BJ (cell line): ENCODE data around the gene SLC22A13. TPM values are rescaled to one million over a fixed set of nuclear protein-coding genes. Genes with fewer than 3 reads are reported as not detected.

ENCODE experiments used
- CTCF ChIA-PET: fragments of 350-600 bp; formaldehyde crosslinking; extraction: SDS; loops from one replicate; lab custom pipeline; 2021; ENCODE audit warnings: antibody characterized with exemption, inconsistent platforms; lab: Yijun Ruan, JAX
- POLR2A ChIA-PET: fragments of 300-600 bp; sonication (Branson Sonifier 250); formaldehyde crosslinking; extraction: SDS; loops from one replicate; lab custom pipeline; 2021; ENCODE audit warnings: antibody characterized with exemption; lab: Charles Lee
- DNase-seq: peaks from one replicate; pipeline ENCODE4 v3.0.0-alpha.2; 2011; ENCODE audit warnings: low read depth
- H3K27me3 ChIP-seq: 2 replicates; pipeline ENCODE4 v1.6.0; 2011; ENCODE audit warnings: low read length; ENCODE audit not compliant: control insufficient read depth, insufficient read depth
- H3K36me3 ChIP-seq: 2 replicates; pipeline ENCODE4 v1.5.1; 2011; ENCODE audit warnings: low read length; ENCODE audit not compliant: control insufficient read depth, insufficient read depth
- H3K4me3 ChIP-seq: 2 replicates; pipeline ENCODE4 v1.5.1; 2011; ENCODE audit warnings: low read depth, mild to moderate bottlenecking, control low read depth, low read length
- polyA plus RNA-seq: library from polyadenylated mRNA; depleted of rRNA; stranded (reverse); fragments of >200 nt; gene quantifications from 2 replicates; pipeline ENCODE4 v1.2.3, GENCODE V29; 2011
- TF ChIP-seq, protein P1 (sequence below): IDR thresholded peaks from 2 replicates; pipeline ENCODE4 v1.5.1; 2011; ENCODE audit warnings: low read depth, mild to moderate bottlenecking, control low read depth, inconsistent platforms, low read length, moderate library complexity; ENCODE audit not compliant: insufficient read depth

Gene SLC22A13
- polyA plus RNA-seq, 1 experiment = 0.13 TPM

DNA sequence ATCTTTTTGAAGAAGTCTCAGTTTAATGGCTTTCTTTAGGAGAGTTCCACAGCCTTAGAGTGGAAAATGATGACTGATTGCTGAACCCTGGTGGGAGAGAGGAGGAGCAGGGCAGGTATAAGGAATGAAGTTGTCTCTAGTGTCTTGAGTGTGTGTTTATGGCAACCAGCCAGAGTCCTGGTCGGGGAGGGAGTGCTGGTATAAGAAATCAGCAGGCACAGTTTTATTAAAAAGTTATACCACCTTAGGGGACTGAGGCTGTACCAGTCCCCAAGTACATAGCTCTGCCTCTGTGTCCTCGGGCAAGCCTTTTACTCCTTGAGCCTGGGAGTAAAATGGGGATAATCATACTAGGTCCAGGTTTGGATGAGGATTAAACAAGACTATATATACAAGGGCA is 46.3 kb downstream of the SLC22A13 start:
- H3K36me3 ChIP-seq = no peaks in the 10 kb centered on the region
- H3K27me3 ChIP-seq = no peaks in the 10 kb centered on the region
- H3K4me3 ChIP-seq = no peak overlapping the region
- DNase-seq = no peak
- ChIA-PET POLR2A (no interaction called here), CTCF (interaction anchor here (1.0 to 1.4 kb wide), 2 partner anchors 14 to 16 kb away, joined by 3 read pairs; no protein-coding TSS in a partner anchor)
- TF ChIP-seq, protein P1, sequence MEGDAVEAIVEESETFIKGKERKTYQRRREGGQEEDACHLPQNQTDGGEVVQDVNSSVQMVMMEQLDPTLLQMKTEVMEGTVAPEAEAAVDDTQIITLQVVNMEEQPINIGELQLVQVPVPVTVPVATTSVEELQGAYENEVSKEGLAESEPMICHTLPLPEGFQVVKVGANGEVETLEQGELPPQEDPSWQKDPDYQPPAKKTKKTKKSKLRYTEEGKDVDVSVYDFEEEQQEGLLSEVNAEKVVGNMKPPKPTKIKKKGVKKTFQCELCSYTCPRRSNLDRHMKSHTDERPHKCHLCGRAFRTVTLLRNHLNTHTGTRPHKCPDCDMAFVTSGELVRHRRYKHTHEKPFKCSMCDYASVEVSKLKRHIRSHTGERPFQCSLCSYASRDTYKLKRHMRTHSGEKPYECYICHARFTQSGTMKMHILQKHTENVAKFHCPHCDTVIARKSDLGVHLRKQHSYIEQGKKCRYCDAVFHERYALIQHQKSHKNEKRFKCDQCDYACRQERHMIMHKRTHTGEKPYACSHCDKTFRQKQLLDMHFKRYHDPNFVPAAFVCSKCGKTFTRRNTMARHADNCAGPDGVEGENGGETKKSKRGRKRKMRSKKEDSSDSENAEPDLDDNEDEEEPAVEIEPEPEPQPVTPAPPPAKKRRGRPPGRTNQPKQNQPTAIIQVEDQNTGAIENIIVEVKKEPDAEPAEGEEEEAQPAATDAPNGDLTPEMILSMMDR = no peak

DNA sequence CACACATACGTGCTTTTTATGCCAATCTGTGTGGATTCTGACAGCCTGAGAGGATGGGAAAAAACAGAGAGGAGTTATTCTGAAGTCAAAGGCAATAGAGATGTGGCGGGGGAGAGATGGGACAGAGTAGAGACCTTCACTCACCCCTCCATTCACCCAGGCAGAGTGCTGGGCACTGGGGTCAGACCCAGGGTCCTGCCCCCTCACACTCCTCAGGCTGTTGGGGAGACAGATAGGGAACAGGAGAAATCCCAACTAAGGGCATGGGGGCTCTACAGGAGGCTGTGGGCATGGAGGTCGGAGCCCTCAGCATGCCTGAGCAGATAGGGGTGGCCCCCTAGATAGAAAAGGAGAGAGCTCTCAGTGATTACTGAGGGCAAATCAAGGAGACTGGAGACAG is 46.7 kb downstream of the SLC22A13 start:
- POLR2A ChIA-PET = no interaction called here
- CTCF ChIA-PET = interaction anchor here (1.0 to 1.4 kb wide), 2 partner anchors 14 to 16 kb away, joined by 3 read pairs; no protein-coding TSS in a partner anchor
- TF ChIP-seq, protein P1 = no peak

DNA sequence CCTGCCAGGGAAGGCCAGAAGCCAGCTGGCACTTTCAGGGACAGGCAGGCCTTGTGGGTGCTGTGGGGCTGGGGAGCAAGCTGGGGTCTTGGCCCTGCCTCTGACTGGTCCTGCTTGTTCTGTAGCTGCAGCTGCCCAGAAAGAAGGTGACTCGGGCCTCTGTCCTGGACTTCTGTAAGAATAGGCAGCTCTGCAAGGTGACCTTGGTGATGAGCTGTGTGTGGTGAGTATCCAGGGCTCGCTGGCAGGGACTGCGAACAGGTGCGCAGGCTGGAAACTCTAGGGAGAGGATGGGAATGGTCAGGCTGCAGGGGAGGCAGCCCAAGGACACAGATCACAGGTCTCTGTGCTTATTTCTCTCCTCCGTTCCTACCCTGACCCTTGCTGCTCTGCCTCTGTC is 47.7 kb downstream of the SLC22A13 start:
- Histone ChIP-seq H3K27me3 (no peaks in the 10 kb centered on the region; the same call in 1 of the 2 replicates), H3K36me3 (no peaks in the 10 kb centered on the region), H3K4me3 (no peak overlapping the region)
- DNase-seq = no peak
- ChIA-PET CTCF (interaction anchor here (1.2 kb wide), 1 partner anchor 14 kb away, joined by 4 read pairs; no protein-coding TSS in a partner anchor), POLR2A (no interaction called here)
- TF ChIP-seq, protein P1 = no peak

More for the DNA sequence above, 46.7 kb downstream of the SLC22A13 start:
- H3K4me3 ChIP-seq = no peak overlapping the region
- no peaks in the 10 kb centered on the region for H3K36me3 ChIP-seq
- DNase-seq = no peak
- H3K27me3 ChIP-seq = no peaks in the 10 kb centered on the region; the same call in 1 of the 2 replicates

DNA sequence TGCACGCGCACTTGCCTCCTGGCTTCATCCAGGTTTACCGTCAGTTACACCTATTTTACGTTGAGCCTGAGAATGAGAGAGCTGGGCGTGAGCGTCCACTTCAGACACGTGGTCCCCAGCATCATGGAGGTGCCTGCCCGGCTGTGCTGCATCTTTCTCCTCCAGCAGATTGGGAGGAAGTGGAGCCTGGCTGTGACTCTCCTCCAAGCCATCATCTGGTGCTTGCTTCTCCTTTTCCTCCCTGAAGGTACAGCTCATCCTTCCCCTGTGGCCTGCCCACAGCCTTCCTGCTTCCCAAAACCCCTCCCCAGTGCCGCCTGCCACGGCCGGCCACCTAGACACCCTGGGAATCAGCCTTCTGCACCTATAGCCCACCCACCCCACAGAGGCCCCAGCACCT is 48.1 kb downstream of the SLC22A13 start:
- no peak for DNase-seq
- no peaks in the 10 kb centered on the region; the same call in 1 of the 2 replicates for H3K27me3 ChIP-seq
- TF ChIP-seq, protein P1 = no peak
- CTCF ChIA-PET = interaction anchor here (1.2 kb wide), 1 partner anchor 15 kb away, joined by 4 read pairs; no protein-coding TSS in a partner anchor
- H3K4me3 ChIP-seq = no peak overlapping the region
- POLR2A ChIA-PET = no interaction called here
- H3K36me3 ChIP-seq = no peaks in the 10 kb centered on the region

- DNase-seq = no peak
- Histone ChIP-seq H3K36me3 (no peaks in the 10 kb centered on the region), H3K27me3 (no peaks in the 10 kb centered on the region; the same call in 1 of the 2 replicates), H3K4me3 (no peak overlapping the region)
- ChIA-PET POLR2A (no interaction called here), CTCF (interaction anchor here (1.2 kb wide), 1 partner anchor 15 kb away, joined by 4 read pairs; no protein-coding TSS in a partner anchor)
- TF ChIP-seq, protein P1 = no peak
Measured at GRCh38 chr3:38314112-38314763, 48.6 kb downstream of the SLC22A13 start.
